IPS DF 4.7 (cell line): ENCODE data around the gene JAKMIP2.
"Not testable (repeated sequence)": the region's sequence is repeated elsewhere in the genome, so short reads cannot be mapped to it uniquely, and the experiment has no call there.

ENCODE experiments used
- DNase-seq: peaks from one replicate; pipeline ENCODE4 v3.0.0-alpha.2; 2013; ENCODE audit warnings: low spot score; ENCODE audit errors: extremely low read depth

Gene JAKMIP2

GRCh38 chr5:147659166-147659929 lies 123.2 kb downstream of the JAKMIP2 start:
- no peak for DNase-seq

- DNase-seq = no peak
These were observed 124.1 kb downstream of the JAKMIP2 start for GRCh38 chr5:147658293-147658932.

GRCh38 chr5:147648597-147648996 lies 133.9 kb downstream of the JAKMIP2 start:
- no peak for DNase-seq

GRCh38 chr5:147645197-147645596 lies 137.3 kb downstream of the JAKMIP2 start:
- no peak for DNase-seq

GRCh38 chr5:147644460-147644859 lies 138.1 kb downstream of the JAKMIP2 start:
- DNase-seq = no peak

GRCh38 chr5:147643142-147643541 lies 139.4 kb downstream of the JAKMIP2 start:
- DNase-seq = no peak

- DNase-seq = no peak
These were observed 139.9 kb downstream of the JAKMIP2 start for GRCh38 chr5:147642666-147643065.

- no peak for DNase-seq
These were observed 143.2 kb downstream of the JAKMIP2 start for GRCh38 chr5:147639321-147639720.

- no peak for DNase-seq
These were observed 145.9 kb downstream of the JAKMIP2 start for GRCh38 chr5:147636729-147636984.

- DNase-seq = no peak
These were observed 146.4 kb downstream of the JAKMIP2 start for GRCh38 chr5:147635882-147636728.

GRCh38 chr5:147635439-147635838 lies 147.1 kb downstream of the JAKMIP2 start:
- DNase-seq = not testable (repeated sequence)

- no peak for DNase-seq
These were observed 149.4 kb downstream of the JAKMIP2 start for GRCh38 chr5:147633173-147633572.

- no peak for DNase-seq
These were observed 151.0 kb downstream of the JAKMIP2 start for GRCh38 chr5:147631428-147632003.

- no peak for DNase-seq
These were observed 153.3 kb downstream of the JAKMIP2 start for GRCh38 chr5:147629196-147629595.

GRCh38 chr5:147628058-147628895 lies 154.3 kb downstream of the JAKMIP2 start:
- DNase-seq = peak; percentile 79

- DNase-seq = no peak
These were observed 156.1 kb downstream of the JAKMIP2 start for GRCh38 chr5:147626464-147626863.

GRCh38 chr5:147621016-147621415 lies 161.5 kb downstream of the JAKMIP2 start:
- DNase-seq = no peak

- no peak for DNase-seq
These were observed 163.1 kb downstream of the JAKMIP2 start for GRCh38 chr5:147619281-147619878.

- DNase-seq = no peak
These were observed 164.7 kb downstream of the JAKMIP2 start for GRCh38 chr5:147617711-147618350.

GRCh38 chr5:147617191-147617606 lies 165.3 kb downstream of the JAKMIP2 start:
- no peak for DNase-seq
